GM23338 (cell line): ENCODE data around the gene SFTA2. TPM values are rescaled to one million over a fixed set of nuclear protein-coding genes. Genes with fewer than 3 reads are reported as not detected.
A peak's percentile ranks its signal among the peaks of the same experiment; 100 is the strongest.

Experiments
- ATAC-seq: fragments of 200-7000 bp; cut with Tn5 transposase; 3 replicates; pipeline ENCODE4 v1.9.1; 2020
- DNase-seq: peaks from one replicate; pipeline ENCODE4 v3.0.0-alpha.2; 2015; ENCODE audit warnings: low spot score
- H2AFZ ChIP-seq: fragments of 200-600 bp; sonication (generic); 2 replicates; pipeline ENCODE4 v1.8.0; 2016; ENCODE audit warnings: antibody characterized with exemption, mild to moderate bottlenecking, moderate library complexity
- H3F3A ChIP-seq: fragments of 200-600 bp; sonication (generic); replicated peaks from 2 replicates; pipeline ENCODE4 v1.8.0; 2017; ENCODE audit warnings: antibody characterized with exemption, mixed run types, low read depth
- H3K27ac ChIP-seq: fragments of 200-600 bp; sonication (generic); 2 replicates; pipeline ENCODE4 v1.6.1; 2016; ENCODE audit warnings: low read depth
- H3K27me3 ChIP-seq: fragments of 200-600 bp; sonication (generic); 2 replicates; pipeline ENCODE4 v1.8.0; 2016; ENCODE audit warnings: mild to moderate bottlenecking, mixed run types, moderate library complexity; ENCODE audit not compliant: insufficient read depth
- H3K36me3 ChIP-seq: fragments of 200-600 bp; sonication (generic); 2 replicates; pipeline ENCODE4 v1.8.0; 2016; ENCODE audit warnings: mild to moderate bottlenecking; ENCODE audit not compliant: insufficient read depth
- H3K4me1 ChIP-seq: fragments of 200-600 bp; sonication (generic); 2 replicates; pipeline ENCODE4 v1.8.0; 2016; ENCODE audit warnings: mild to moderate bottlenecking, moderate library complexity; ENCODE audit not compliant: insufficient read depth
- H3K4me2 ChIP-seq: fragments of 200-600 bp; sonication (generic); 2 replicates; pipeline ENCODE4 v1.7.1; 2017; ENCODE audit warnings: mixed run types
- H3K4me3 ChIP-seq: fragments of 200-600 bp; sonication (generic); 2 replicates; pipeline ENCODE4 v1.6.1; 2016; ENCODE audit warnings: mixed run types
- H3K79me2 ChIP-seq: fragments of 200-600 bp; sonication (generic); replicated peaks from 2 replicates; pipeline ENCODE4 v1.8.0; 2017; ENCODE audit warnings: mild to moderate bottlenecking; ENCODE audit not compliant: insufficient read depth
- H3K9me2 ChIP-seq: fragments of 200-600 bp; sonication (generic); 2 replicates; pipeline ENCODE4 v1.8.0; 2017; ENCODE audit not compliant: insufficient read depth
- H4K20me1 ChIP-seq: fragments of 200-600 bp; sonication (generic); replicated peaks from 2 replicates; pipeline ENCODE4 v1.8.0; 2017; ENCODE audit warnings: mild to moderate bottlenecking; ENCODE audit not compliant: insufficient read depth
- H3K27ac Mint-ChIP-seq: 2 replicates; pipeline ENCODE4 v1.8.0; 2020; ENCODE audit warnings: inconsistent platforms, mild to moderate bottlenecking, moderate library complexity, mixed read lengths
- H3K27me3 Mint-ChIP-seq: 3 replicates; pipeline ENCODE4 v1.8.0; 2022; ENCODE audit warnings: low read depth, mild to moderate bottlenecking, moderate library complexity, mixed read lengths, inconsistent platforms; ENCODE audit not compliant: insufficient read depth, poor library complexity
- H3K36me3 Mint-ChIP-seq: 3 replicates; pipeline ENCODE4 v1.8.0; 2021; ENCODE audit warnings: low read depth, mild to moderate bottlenecking, inconsistent platforms, moderate library complexity, mixed read lengths
- H3K4me1 Mint-ChIP-seq: 3 replicates; pipeline ENCODE4 v1.8.0; 2020; ENCODE audit warnings: mild to moderate bottlenecking, inconsistent platforms, mixed read lengths
- H3K4me3 Mint-ChIP-seq: 3 replicates; pipeline ENCODE4 v1.8.0; 2021; ENCODE audit warnings: moderate library complexity, mild to moderate bottlenecking, inconsistent platforms, mixed read lengths
- H3K9me3 Mint-ChIP-seq: 3 replicates; pipeline ENCODE4 v1.8.0; 2020; ENCODE audit warnings: moderate library complexity, mild to moderate bottlenecking, inconsistent platforms, mixed read lengths
- CREB1 ChIP-seq: fragments of 250-450 bp; sonication (Bioruptor Pico); IDR thresholded peaks from 2 replicates; pipeline ENCODE4 v1.5.0; 2020; ENCODE audit warnings: low read depth, mild to moderate bottlenecking, moderate library complexity
- CTCF ChIP-seq, 2 experiments: fragments of 200-600 bp in 1 of 2; sonication (generic) in 1 of 2; conservative IDR thresholded peaks; 2 replicates each; pipeline versions ENCODE4 v1.5.1 to v1.6.1; 2016 to 2017; ENCODE audit warnings: antibody characterized with exemption in 2 of 2, low read depth in 2 of 2, mild to moderate bottlenecking in 2 of 2, moderate library complexity in 1 of 2
- ETS1 ChIP-seq: IDR thresholded peaks from 2 replicates; pipeline ENCODE4 v1.6.1; 2016; ENCODE audit warnings: antibody characterized with exemption
- JUNB ChIP-seq: IDR thresholded peaks from one replicate; pipeline ENCODE4 v1.6.1; 2016; ENCODE audit warnings: antibody characterized with exemption; ENCODE audit not compliant: unreplicated experiment
- POLR2AphosphoS5 ChIP-seq: IDR thresholded peaks from 2 replicates; pipeline ENCODE4 v1.6.1; 2016; ENCODE audit warnings: antibody characterized with exemption, low read depth
- ZNF331 ChIP-seq: fragments of 250-450 bp; sonication (Bioruptor Pico); IDR thresholded peaks from 2 replicates; pipeline ENCODE4 v1.5.0; 2020; ENCODE audit warnings: low read depth, mild to moderate bottlenecking, moderate library complexity
- ZNF462 ChIP-seq: fragments of 250-450 bp; sonication (Bioruptor Pico); IDR thresholded peaks from 2 replicates; pipeline ENCODE4 v1.5.0; 2020; ENCODE audit warnings: mild to moderate bottlenecking, moderate library complexity
- polyA plus RNA-seq: library from polyadenylated mRNA; unstranded; fragments of >200 nt; fragmentation: Nextera tagmentation; extraction: Ambion mirVana; gene quantifications from 2 replicates; pipeline ENCODE4 v1.2.1, GENCODE V29; 2016
- total RNA-seq: library from RNA; depleted of rRNA; stranded (reverse); fragments of >200 nt; shearing (Covaris generic); gene quantifications from 2 replicates; pipeline ENCODE4 v1.2.3, GENCODE V29; 2014

SFTA2 gene
- total and polyA plus RNA-seq, 2 experiments from 2014 or later: not detected

GRCh38 chr6:30942338-30943060 lies 10.5 kb upstream of the SFTA2 start:
- no peaks in the 10 kb centered on the region; the same call in 2 of the 3 replicates for H3K9me3 Mint-ChIP-seq
- peaks cover 15% of the 10 kb centered on the region for H3K27me3 Mint-ChIP-seq
- Histone ChIP-seq H3F3A (no peaks in the 10 kb centered on the region), H3K27ac (no peak overlapping the region), H3K4me1 (peaks cover 17% of the 10 kb centered on the region), H3K4me3 (no peak overlapping the region), H3K79me2 (no peaks in the 10 kb centered on the region), H3K36me3 (no peaks in the 10 kb centered on the region), H3K9me2 (peaks cover 5% of the 10 kb centered on the region; the same call in 1 of the 2 replicates), H4K20me1 (no peaks in the 10 kb centered on the region), H2AFZ (peak overlapping the region; percentile 6; the same call in 1 of the 2 replicates), H3K4me2 (peak overlapping the region; percentile 25), H3K27me3 (no peaks in the 10 kb centered on the region)
- H3K4me3 Mint-ChIP-seq: no peak overlapping the region; the same call in 2 of the 3 replicates
- ATAC-seq (peak; percentile 93), DNase-seq (peak; percentile 99)
- no peaks in the 10 kb centered on the region for H3K36me3 Mint-ChIP-seq
- H3K4me1 Mint-ChIP-seq: peaks cover 33% of the 10 kb centered on the region
- no peak overlapping the region for H3K27ac Mint-ChIP-seq
- TF ChIP-seq CTCF (conservative IDR thresholded peaks at IDR 0.05; ENCODE audit: low read depth in 2 of 2): peak; percentile 52 to 67
- TF ChIP-seq ETS1: peak; percentile 29; the same call in 1 of the 2 replicates
- TF ChIP-seq ZNF331 (CRISPR knock-in tag): no peak
- peak; percentile 40; the same call in 1 of the 2 replicates for TF ChIP-seq ZNF462 (CRISPR knock-in tag)
- TF ChIP-seq POLR2AphosphoS5: peak; percentile 27; the same call in 1 of the 2 replicates
- no peak for TF ChIP-seq JUNB
- TF ChIP-seq CREB1: peak; percentile 14; the same call in 1 of the 2 replicates
